K562 (cell line): ENCODE measurements around the gene TLK2. TPM values are rescaled to one million over a fixed set of nuclear protein-coding genes. Genes with fewer than 3 reads are reported as not detected.

Experiments used
- ATAC-seq: fragments of 200-7000 bp; cut with Tn5 transposase; 3 replicates; pipeline ENCODE4 v1.9.1; 2020; ENCODE audit warnings: moderate library complexity
- BruUV-seq: library from RNA; stranded (reverse); fragments of 400-500 nt; replicated peaks from 2 replicates; lab custom pipeline; 2021; lab: Mats Ljungman, UMichigan
- CTCF ChIA-PET: fragments of 300-600 bp; formaldehyde crosslinking; extraction: SDS; loops from one replicate; lab custom pipeline; 2021; ENCODE audit warnings: low intra/inter-chr PET ratio; lab: Yijun Ruan, JAX
- POLR2A ChIA-PET: fragments of 300-600, 350-650 bp; sonication (Branson Sonifier 250); formaldehyde crosslinking; extraction: SDS; loops from one replicate; lab custom pipeline; 2021; ENCODE audit warnings: antibody characterized with exemption, inconsistent platforms; lab: Yijun Ruan, JAX
- DNase-seq, 4 experiments: peaks; one replicate each; pipeline versions ENCODE4 v3.0.0 to v3.0.0-alpha.2; 2011 to 2018; ENCODE audit warnings: low spot score in 3 of 4, mixed read lengths in 3 of 4; ENCODE audit errors: extremely low read depth in 1 of 4
- FAIRE-seq: peaks from 2 replicates; lab custom pipeline; 2011; peaks lifted over from hg19 to GRCh38; lab: Jason Lieb, UNC
- H2AFZ ChIP-seq: 2 replicates; pipeline ENCODE4 v1.6.0; 2011; ENCODE audit warnings: low read depth, low read length, control low read depth, inconsistent platforms
- H3K27ac ChIP-seq: fragments of 200-600 bp; 3 replicates; pipeline ENCODE4 v1.8.0; 2011; ENCODE audit warnings: low read depth, mild to moderate bottlenecking, control low read depth, inconsistent platforms, low read length, moderate library complexity, mixed read lengths; ENCODE audit errors: extremely low read depth
- H3K27me3 ChIP-seq, 2 experiments: fragments of 300-600 bp in 1 of 2; 2 replicates in 1 of 2; 3 replicates in 1 of 2; pipeline versions ENCODE4 v1.6.0 to v1.8.0; 2011; ENCODE audit warnings: inconsistent platforms in 2 of 2, low read length in 2 of 2, mild to moderate bottlenecking in 1 of 2, mixed read lengths in 1 of 2, moderate library complexity in 1 of 2; ENCODE audit not compliant: control insufficient read depth in 2 of 2, insufficient read depth in 2 of 2
- H3K36me3 ChIP-seq: fragments of 300-600 bp; 3 replicates; pipeline ENCODE4 v1.8.0; 2011; ENCODE audit warnings: mild to moderate bottlenecking, low read length, inconsistent platforms; ENCODE audit not compliant: control insufficient read depth, insufficient read depth
- H3K4me1 ChIP-seq, 2 experiments: fragments of 200-600 bp in 1 of 2; replicated peaks in 1 of 2; 2 replicates in 1 of 2; 3 replicates in 1 of 2; pipeline versions ENCODE4 v1.5.1 to v1.8.0; 2011; ENCODE audit warnings: inconsistent platforms in 2 of 2, low read length in 2 of 2, mild to moderate bottlenecking in 1 of 2, mixed read lengths in 1 of 2, moderate library complexity in 1 of 2; ENCODE audit not compliant: control insufficient read depth in 2 of 2, insufficient read depth in 2 of 2
- H3K4me2 ChIP-seq: 2 replicates; pipeline ENCODE4 v1.6.1; 2011; ENCODE audit warnings: low read length, control low read depth, inconsistent platforms, mixed read lengths; ENCODE audit not compliant: insufficient read depth
- H3K4me3 ChIP-seq: fragments of 200-600 bp; sonication (generic), shearing (Covaris generic); 2 replicates; pipeline ENCODE4 v1.5.1; 2016; ENCODE audit warnings: control low read depth, inconsistent platforms
- H3K79me2 ChIP-seq: fragments of 200-600 bp; 3 replicates; pipeline ENCODE4 v1.8.0; 2011; ENCODE audit warnings: low read length, inconsistent platforms; ENCODE audit not compliant: control insufficient read depth, insufficient read depth
- H3K9ac ChIP-seq, 2 experiments: 2 replicates each; pipeline versions ENCODE4 v1.6.0 to v1.6.1; 2011; ENCODE audit warnings: low read depth in 2 of 2, low read length in 2 of 2, control low read depth in 1 of 2, inconsistent platforms in 1 of 2, mild to moderate bottlenecking in 1 of 2, mixed read lengths in 1 of 2; ENCODE audit not compliant: insufficient read depth in 1 of 2
- H3K9me1 ChIP-seq: one replicate; pipeline ENCODE4 v1.6.0; 2011; ENCODE audit warnings: inconsistent platforms, mild to moderate bottlenecking, low read length, moderate library complexity; ENCODE audit not compliant: control insufficient read depth, insufficient read depth
- H3K9me3 ChIP-seq: replicated peaks from 2 replicates; pipeline ENCODE4 v1.5.1; 2011; ENCODE audit warnings: low read depth, low read length, inconsistent platforms; ENCODE audit not compliant: control insufficient read depth, insufficient read depth
- H4K20me1 ChIP-seq: replicated peaks from 2 replicates; pipeline ENCODE4 v1.6.1; 2011; ENCODE audit warnings: low read length, inconsistent platforms, mixed read lengths; ENCODE audit not compliant: control insufficient read depth, insufficient read depth
- CBX1 ChIP-seq: sonication (generic); IDR thresholded peaks from 2 replicates; pipeline ENCODE4 v1.6.1; 2016; ENCODE audit warnings: antibody characterized with exemption, low read depth, mild to moderate bottlenecking
- GABPB2 ChIP-seq: fragments of 250-450 bp; sonication (Bioruptor Pico); conservative IDR thresholded peaks from 2 replicates; pipeline ENCODE4 v1.5.1; 2021; ENCODE audit warnings: mild to moderate bottlenecking
- GTF2A2 ChIP-seq: IDR thresholded peaks from 2 replicates; pipeline ENCODE4 v1.6.1; 2016; ENCODE audit warnings: mild to moderate bottlenecking, missing genetic modification characterization, missing compliant biosample characterization
- HOXB6 ChIP-seq: fragments of 250-450 bp; sonication (Bioruptor Pico); IDR thresholded peaks from 2 replicates; pipeline ENCODE4 v1.5.1; 2022; ENCODE audit warnings: mild to moderate bottlenecking, borderline replicate concordance
- JUNB ChIP-seq: fragments of 450-650 bp; formaldehyde crosslinking; conservative IDR thresholded peaks from 2 replicates; pipeline ENCODE4 v1.4.0; 2020; ENCODE audit warnings: mild to moderate bottlenecking
- L3MBTL2 ChIP-seq: fragments of 450-650 bp; IDR thresholded peaks from 2 replicates; pipeline ENCODE4 v1.6.1; 2016; ENCODE audit warnings: mild to moderate bottlenecking, moderate library complexity
- NFIC ChIP-seq: fragments of 450-650 bp; IDR thresholded peaks from 2 replicates; pipeline ENCODE4 v1.6.1; 2017; ENCODE audit warnings: mild to moderate bottlenecking, inconsistent platforms
- NR3C1 ChIP-seq: sonication (generic); formaldehyde crosslinking; IDR thresholded peaks from 2 replicates; pipeline ENCODE4 v1.8.1; 2022; ENCODE audit warnings: missing genetic modification reagents
- PTRF ChIP-seq: fragments of 450-650 bp; IDR thresholded peaks from 2 replicates; pipeline ENCODE4 v1.6.1; 2016; ENCODE audit warnings: mild to moderate bottlenecking, missing genetic modification characterization, missing compliant biosample characterization
- SRSF3 ChIP-seq: fragments of 200-400 bp; formaldehyde crosslinking; IDR thresholded peaks from 2 replicates; pipeline ENCODE4 v1.6.1; 2016; ENCODE audit warnings: mild to moderate bottlenecking, low read length, moderate library complexity; ENCODE audit not compliant: insufficient read depth
- SUPT5H ChIP-seq: fragments of 450-650 bp; IDR thresholded peaks from 2 replicates; pipeline ENCODE4 v1.6.1; 2016
- TAF15 ChIP-seq: fragments of 200-400 bp; formaldehyde crosslinking; IDR thresholded peaks from 2 replicates; pipeline ENCODE4 v1.6.1; 2017; ENCODE audit warnings: mild to moderate bottlenecking, low read depth, low read length, moderate library complexity
- TCFL5 ChIP-seq: fragments of 250-450 bp; sonication (Bioruptor Pico); conservative IDR thresholded peaks from 2 replicates; pipeline ENCODE4 v1.6.1; 2021; ENCODE audit warnings: mild to moderate bottlenecking, moderate library complexity, matching md5 sums
- ZBTB8A ChIP-seq: fragments of 450-650 bp; IDR thresholded peaks from 2 replicates; pipeline ENCODE4 v1.6.1; 2018; ENCODE audit warnings: mild to moderate bottlenecking, moderate library complexity; ENCODE audit not compliant: partially characterized antibody
- ZNF165 ChIP-seq: fragments of 250-450 bp; sonication (Bioruptor Pico); IDR thresholded peaks from 2 replicates; pipeline ENCODE4 v1.4.0; 2020; ENCODE audit warnings: borderline replicate concordance
- ZNF316 ChIP-seq: fragments of 450-650 bp; IDR thresholded peaks from 2 replicates; pipeline ENCODE4 v1.6.1; 2016
- ZNF77 ChIP-seq: fragments of 250-450 bp; sonication (Bioruptor Pico); IDR thresholded peaks from 2 replicates; pipeline ENCODE4 v1.5.0; 2020
- WGBS: fragments of 100-300 bp; shearing (Covaris generic); methylation state at CpG from one replicate; pipeline ENCODE4 v1.1.6; 2016; ENCODE audit warnings: low coverage, mixed read lengths; ENCODE audit not compliant: insufficient coverage; ENCODE audit errors: missing lambda C conversion rate; 5-methylcytosine and 5-hydroxymethylcytosine counted together
- in situ Hi-C: fragments of 300-500 bp; cut with MboI; formaldehyde crosslinking; loops from 4 replicates; pipeline ENCODE4 v1.15.0; 2018; ENCODE audit warnings: inconsistent platforms, mixed read lengths
- intact Hi-C: fragments of 100-400 bp; cut with micrococcal nuclease; formaldehyde crosslinking; loops from 2 replicates; pipeline ENCODE4 v1.14.2; 2022
- polyA plus RNA-seq, 8 experiments: library from polyadenylated mRNA; depleted of rRNA in 4 of 8; stranded (reverse) in 5 of 8; unstranded in 3 of 8; fragments of >200 nt; fragmentation: Nextera tagmentation in 2 of 8; fragmentation: Illumina TruSeq in 1 of 8; extraction: Ambion mirVana in 2 of 8; extraction: Trizol in 1 of 8; gene quantifications; 2 replicates each; pipeline versions ENCODE4 v1.2.1 to v1.2.3, GENCODE V29; 2011 to 2014; ENCODE audit warnings: inconsistent platforms in 1 of 8, missing spikeins in 1 of 8
- total RNA-seq, 7 experiments: library from RNA; depleted of rRNA in 6 of 7; stranded (reverse); fragments of >200 nt in 6 of 7; fragmentation: Illumina TruSeq in 2 of 7; extraction: Trizol in 2 of 7; gene quantifications; 2 replicates each; pipeline versions ENCODE4 v1.2.1 to v1.2.3, GENCODE V29; 2011 to 2021; ENCODE audit warnings: low replicate concordance in 1 of 7
- TF ChIP-seq, protein P1 (sequence below): fragments of 450-650 bp; formaldehyde crosslinking; conservative IDR thresholded peaks from 2 replicates; pipeline ENCODE4 v1.4.0; 2022; ENCODE audit warnings: mild to moderate bottlenecking, missing genetic modification characterization
- TF ChIP-seq, protein P2 (sequence below): sonication (generic); formaldehyde crosslinking; IDR thresholded peaks from 2 replicates; pipeline ENCODE4 v1.8.0; 2022; ENCODE audit warnings: missing genetic modification reagents, mild to moderate bottlenecking, moderate library complexity, borderline replicate concordance
- TF ChIP-seq, protein P3 (sequence below): fragments of 450-650 bp; formaldehyde crosslinking; IDR thresholded peaks from 2 replicates; pipeline ENCODE4 v1.4.0; 2020; ENCODE audit warnings: mild to moderate bottlenecking, moderate library complexity

The TLK2 gene
- total and polyA plus RNA-seq, 9 of the 15 experiments (the other 6 are each of a cell fraction or from before 2014, with no cell fraction given), result 10.1 to 51.9 (median 32.4) TPM

DNA sequence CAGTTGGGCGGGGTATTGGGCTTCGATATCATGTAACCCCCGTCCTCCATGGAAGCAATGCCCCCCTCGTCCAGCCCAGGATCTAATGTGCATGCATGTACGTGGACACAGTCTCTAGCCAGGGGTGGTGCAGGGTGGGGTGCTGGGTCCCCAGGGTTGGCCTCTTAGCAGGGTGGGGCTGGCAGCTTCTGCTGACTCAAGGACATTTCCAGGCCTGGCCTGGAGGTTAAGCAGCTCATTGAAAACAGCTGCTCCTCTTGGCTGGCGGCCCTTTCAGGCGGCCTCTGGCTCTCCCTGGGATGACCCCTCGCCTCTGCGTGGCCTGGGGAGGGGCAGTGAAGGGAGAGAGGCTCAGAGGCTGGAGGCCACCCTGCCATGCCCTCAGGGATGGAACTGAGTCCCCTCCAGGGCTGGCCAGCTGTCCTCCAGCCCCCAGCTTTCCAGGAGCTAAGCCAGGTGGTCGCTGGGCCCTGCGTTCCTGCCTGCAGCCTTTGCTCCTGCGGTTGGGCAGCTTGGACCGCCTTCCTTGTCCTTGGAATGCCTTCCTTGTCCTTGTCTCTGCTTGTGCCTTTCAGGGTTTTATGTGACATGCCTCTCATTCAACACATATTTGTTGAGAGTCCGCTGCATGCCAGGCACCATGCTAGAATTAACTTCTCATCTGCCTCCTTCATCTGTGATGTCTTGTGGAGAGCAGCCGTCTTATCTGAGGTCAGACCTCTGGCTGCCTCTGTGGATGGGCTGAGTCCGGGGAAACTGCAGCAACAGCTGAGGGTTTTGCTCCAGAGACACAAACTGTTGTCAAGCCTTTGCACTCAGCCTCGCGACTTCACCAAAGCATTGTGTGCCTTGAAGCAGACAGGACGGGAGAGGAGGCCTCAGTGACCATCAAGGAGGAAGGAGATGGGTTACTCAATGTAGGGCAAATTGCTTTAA, 175.5 kb downstream of the TLK2 start:
- ChIA-PET POLR2A (interaction anchor here (0.7 to 1.0 kb wide), 2 partner anchors 16 to 28 kb away, joined by 3 to 4 read pairs; no protein-coding TSS in a partner anchor), CTCF (interaction anchor here (0.6 kb wide), 1 partner anchor 13 kb away, joined by 6 read pairs; no protein-coding TSS in a partner anchor)
- H3K9me1 ChIP-seq, result no peaks in the 10 kb centered on the region
- no TSS peak for BruUV-seq
- DNase-seq (peak; percentile 41 to 55 (median 46)), FAIRE-seq (no peak), ATAC-seq (peak; percentile 58)
- H2AFZ ChIP-seq, result peak overlapping the region; percentile 72; the same call in 1 of the 2 replicates
- peak overlapping the region in 1 of 2 experiments; percentile 15; a peak in 2 of 4 replicates for H3K9ac ChIP-seq
- H3K27ac ChIP-seq, result no peak overlapping the region
- no peaks in the 10 kb centered on the region for H3K79me2 ChIP-seq
- H3K36me3 ChIP-seq, result no peaks in the 10 kb centered on the region
- 29% methylated on average over 18 of the region's 19 CpGs for WGBS
- in situ Hi-C loops (no loop called here), intact Hi-C loops (no loop called here)
- peak overlapping the region; percentile 53 for H3K4me2 ChIP-seq
- H4K20me1 ChIP-seq, result 0 out of 2 replicates have a peak, but pooled peaks cover 5% of the 10 kb centered on the region
- peaks cover 3 to 15% of the 10 kb centered on the region in 2 experiments; a peak in 2 of 5 replicates for H3K27me3 ChIP-seq
- H3K4me3 ChIP-seq, result no peak overlapping the region
- H3K4me1 ChIP-seq, result peaks cover 13 to 25% of the 10 kb centered on the region in 2 experiments
- H3K9me3 ChIP-seq, result no peaks in the 10 kb centered on the region
- TF ChIP-seq ZNF77 (CRISPR knock-in tag) (no peak), GABPB2 (CRISPR knock-in tag) (no peak), NR3C1 (CRISPR knock-in tag) (no peak), CBX1 (no peak), SRSF3 (no peak), TCFL5 (CRISPR knock-in tag) (no peak), ZNF316 (peak; percentile 52), ZNF165 (CRISPR knock-in tag) (no peak), L3MBTL2 (no peak), NFIC (peak; percentile 43), SUPT5H (no peak), ZBTB8A (no peak), PTRF (tag) (no peak), GTF2A2 (tag) (no peak), TAF15 (no peak), JUNB (no peak), HOXB6 (CRISPR knock-in tag) (no peak)
- TF ChIP-seq, protein P1, sequence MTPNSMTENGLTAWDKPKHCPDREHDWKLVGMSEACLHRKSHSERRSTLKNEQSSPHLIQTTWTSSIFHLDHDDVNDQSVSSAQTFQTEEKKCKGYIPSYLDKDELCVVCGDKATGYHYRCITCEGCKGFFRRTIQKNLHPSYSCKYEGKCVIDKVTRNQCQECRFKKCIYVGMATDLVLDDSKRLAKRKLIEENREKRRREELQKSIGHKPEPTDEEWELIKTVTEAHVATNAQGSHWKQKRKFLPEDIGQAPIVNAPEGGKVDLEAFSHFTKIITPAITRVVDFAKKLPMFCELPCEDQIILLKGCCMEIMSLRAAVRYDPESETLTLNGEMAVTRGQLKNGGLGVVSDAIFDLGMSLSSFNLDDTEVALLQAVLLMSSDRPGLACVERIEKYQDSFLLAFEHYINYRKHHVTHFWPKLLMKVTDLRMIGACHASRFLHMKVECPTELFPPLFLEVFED, result no peak
- TF ChIP-seq, protein P2, sequence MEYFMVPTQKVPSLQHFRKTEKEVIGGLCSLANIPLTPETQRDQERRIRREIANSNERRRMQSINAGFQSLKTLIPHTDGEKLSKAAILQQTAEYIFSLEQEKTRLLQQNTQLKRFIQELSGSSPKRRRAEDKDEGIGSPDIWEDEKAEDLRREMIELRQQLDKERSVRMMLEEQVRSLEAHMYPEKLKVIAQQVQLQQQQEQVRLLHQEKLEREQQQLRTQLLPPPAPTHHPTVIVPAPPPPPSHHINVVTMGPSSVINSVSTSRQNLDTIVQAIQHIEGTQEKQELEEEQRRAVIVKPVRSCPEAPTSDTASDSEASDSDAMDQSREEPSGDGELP (CRISPR knock-in tag), result peak; percentile 26; the same call in 1 of the 2 replicates
- TF ChIP-seq, protein P3, sequence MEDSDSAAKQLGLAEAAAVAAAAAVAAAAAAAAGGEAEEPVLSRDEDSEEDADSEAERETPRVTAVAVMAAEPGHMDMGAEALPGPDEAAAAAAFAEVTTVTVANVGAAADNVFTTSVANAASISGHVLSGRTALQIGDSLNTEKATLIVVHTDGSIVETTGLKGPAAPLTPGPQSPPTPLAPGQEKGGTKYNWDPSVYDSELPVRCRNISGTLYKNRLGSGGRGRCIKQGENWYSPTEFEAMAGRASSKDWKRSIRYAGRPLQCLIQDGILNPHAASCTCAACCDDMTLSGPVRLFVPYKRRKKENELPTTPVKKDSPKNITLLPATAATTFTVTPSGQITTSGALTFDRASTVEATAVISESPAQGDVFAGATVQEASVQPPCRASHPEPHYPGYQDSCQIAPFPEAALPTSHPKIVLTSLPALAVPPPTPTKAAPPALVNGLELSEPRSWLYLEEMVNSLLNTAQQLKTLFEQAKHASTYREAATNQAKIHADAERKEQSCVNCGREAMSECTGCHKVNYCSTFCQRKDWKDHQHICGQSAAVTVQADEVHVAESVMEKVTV (CRISPR knock-in tag), result no peak
